Measurements from ENCODE around the gene MID1.

The MID1 gene

DNA sequence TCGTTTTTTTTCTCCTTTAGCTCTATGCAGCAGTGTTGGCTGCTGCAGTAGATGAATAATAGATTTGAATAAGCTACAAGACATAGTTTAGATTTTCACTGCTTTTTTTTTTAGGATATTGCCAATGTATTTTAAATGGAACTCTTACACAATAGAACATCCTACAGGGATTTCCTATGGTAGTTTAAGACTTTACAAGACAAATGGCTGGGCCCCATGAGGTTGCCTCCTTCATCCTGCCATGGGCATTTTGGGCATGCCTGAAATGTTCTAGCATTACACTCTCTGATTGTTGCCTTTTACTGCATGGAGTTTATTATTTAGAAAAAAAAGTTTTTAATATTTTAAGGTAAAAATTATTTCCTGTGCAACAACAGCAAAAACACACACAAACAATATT lies 74.5 kb downstream of the MID1 start:
- no peak for TF ChIP-seq CTCF (conservative IDR thresholded peaks at IDR 0.05; ENCODE audit: control insufficient read depth, insufficient read depth, low read depth, low read length)
- DNase-seq (ENCODE audit: low read depth): no peak
- H3K4me3 ChIP-seq (ENCODE audit: control insufficient read depth, low read depth, low read length): no peak overlapping the region

DNA sequence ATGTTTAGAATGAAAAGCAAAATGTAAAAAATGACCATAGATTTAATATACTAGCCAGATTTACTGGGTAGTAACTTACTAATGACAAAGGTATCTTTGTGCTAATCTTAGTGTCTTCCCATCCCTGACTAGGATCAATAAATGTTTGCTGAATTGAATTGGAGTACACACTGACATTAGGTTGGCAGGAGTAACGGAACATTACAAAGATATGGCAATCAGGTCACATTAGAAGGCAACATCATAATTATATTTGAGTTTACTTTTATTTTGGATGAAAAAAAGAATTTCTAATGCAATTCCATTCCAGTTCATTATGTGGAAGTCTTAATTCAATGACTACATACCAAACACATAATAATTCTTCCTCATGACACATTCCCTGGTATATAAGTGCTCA lies 77.8 kb downstream of the MID1 start:
- DNase-seq (ENCODE audit: low read depth): no peak
- no peak for TF ChIP-seq CTCF (conservative IDR thresholded peaks at IDR 0.05; ENCODE audit: control insufficient read depth, insufficient read depth, low read depth, low read length)
- no peak overlapping the region for H3K4me3 ChIP-seq (ENCODE audit: control insufficient read depth, low read depth, low read length)

DNA sequence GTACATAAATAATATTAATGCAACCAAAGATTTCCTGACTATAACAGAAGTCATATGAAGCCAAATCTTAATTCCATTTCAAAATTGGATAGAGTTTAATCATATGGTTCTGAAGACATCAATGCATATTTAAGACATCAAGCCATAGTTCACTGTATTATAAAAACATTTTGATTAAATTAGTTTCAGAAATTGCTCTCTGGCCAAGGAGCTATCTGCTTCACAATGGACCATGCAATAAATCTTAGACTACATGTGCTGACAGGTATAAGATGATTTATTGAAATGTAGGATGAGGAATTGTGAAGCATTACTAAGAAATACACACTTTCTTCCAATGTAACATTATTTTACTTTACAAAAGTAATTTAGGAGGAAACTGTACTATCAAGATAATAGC lies 81.6 kb downstream of the MID1 start:
- H3K4me3 ChIP-seq (ENCODE audit: control insufficient read depth, low read depth, low read length): no peak overlapping the region
- DNase-seq (ENCODE audit: low read depth): no peak
- no peak for TF ChIP-seq CTCF (conservative IDR thresholded peaks at IDR 0.05; ENCODE audit: control insufficient read depth, insufficient read depth, low read depth, low read length)

- no peak for DNase-seq (ENCODE audit: low read depth)
- H3K4me3 ChIP-seq (ENCODE audit: control insufficient read depth, low read depth, low read length): no peak overlapping the region
- no peak for TF ChIP-seq CTCF (conservative IDR thresholded peaks at IDR 0.05; ENCODE audit: control insufficient read depth, insufficient read depth, low read depth, low read length)
These were observed 83.1 kb downstream of the MID1 start for GRCh38 chrX:10537308-10537707.

- TF ChIP-seq CTCF (conservative IDR thresholded peaks at IDR 0.05; ENCODE audit: control insufficient read depth, insufficient read depth, low read depth, low read length): no peak
- DNase-seq (ENCODE audit: low read depth): no peak
- no peak overlapping the region for H3K4me3 ChIP-seq (ENCODE audit: control insufficient read depth, low read depth, low read length)
These were observed 83.6 kb downstream of the MID1 start for GRCh38 chrX:10536744-10537143.

- no peak overlapping the region for H3K4me3 ChIP-seq (ENCODE audit: control insufficient read depth, low read depth, low read length)
- no peak for TF ChIP-seq CTCF (conservative IDR thresholded peaks at IDR 0.05; ENCODE audit: control insufficient read depth, insufficient read depth, low read depth, low read length)
- DNase-seq (ENCODE audit: low read depth): no peak
These were observed 85.8 kb downstream of the MID1 start for GRCh38 chrX:10534611-10535010.

GRCh38 chrX:10533696-10534365 lies 86.6 kb downstream of the MID1 start:
- DNase-seq (ENCODE audit: low read depth): no peak
- no peak overlapping the region for H3K4me3 ChIP-seq (ENCODE audit: control insufficient read depth, low read depth, low read length)
- TF ChIP-seq CTCF (conservative IDR thresholded peaks at IDR 0.05; ENCODE audit: control insufficient read depth, insufficient read depth, low read depth, low read length): no peak

Measured in fibroblast of mammary gland (primary cell).